Gastrocnemius medialis (tissue), 4 donors: Measurements from ENCODE around the gene TEKT5. TPM values are rescaled to one million over a fixed set of nuclear protein-coding genes. Genes with fewer than 3 reads are reported as not detected.
"Not testable (repeated sequence)": the region's sequence is repeated elsewhere in the genome, so short reads cannot be mapped to it uniquely, and the experiment has no call there.

Experiments
- ATAC-seq, 2 donors: fragments of 150-250 bp; one replicate each; pipeline ENCODE4 v1.9.1; 2016
- DNase-seq, 2 donors: peaks; one replicate each; pipeline ENCODE4 v3.0.0-alpha.2; 2019
- H3K27ac ChIP-seq, 4 donors: fragments of 200-600 bp; sonication (generic); 1 replicate in 1 of 4; 2 replicates in 3 of 4; pipeline ENCODE4 v1.5.1; 2016 to 2018; ENCODE audit warnings: mild to moderate bottlenecking in 2 of 4, moderate library complexity in 1 of 4
- H3K27me3 ChIP-seq, 3 donors: fragments of 200-600 bp; sonication (generic) in 2 of 3; 1 replicate in 1 of 3; 2 replicates in 2 of 3; pipeline versions ENCODE4 v1.5.1 to v1.6.0; 2016 to 2019; ENCODE audit warnings: mild to moderate bottlenecking in 1 of 3, moderate library complexity in 1 of 3
- H3K36me3 ChIP-seq, 2 donors: fragments of 200-600 bp; sonication (generic) in 1 of 2; one replicate each; pipeline ENCODE4 v1.5.1; 2017 to 2018
- H3K4me1 ChIP-seq, 2 donors: fragments of 200-600 bp; sonication (generic) in 1 of 2; one replicate each; pipeline ENCODE4 v1.5.1; 2016 to 2017; ENCODE audit warnings: mild to moderate bottlenecking in 2 of 2
- H3K4me3 ChIP-seq, 4 donors: fragments of 200-600 bp; sonication (generic) in 3 of 4; 1 replicate in 1 of 4; 2 replicates in 3 of 4; pipeline ENCODE4 v1.5.1; 2016 to 2019; ENCODE audit warnings: mild to moderate bottlenecking in 2 of 4
- H3K9me3 ChIP-seq, 3 donors: fragments of 200-600 bp; sonication (generic) in 2 of 3; 1 replicate in 1 of 3; 2 replicates in 2 of 3; pipeline ENCODE4 v1.5.1; 2016 to 2019
- POLR2A ChIP-seq, 2 donors: fragments of 450-650 bp; IDR thresholded peaks; one replicate each; pipeline ENCODE4 v1.6.1; 2017; ENCODE audit warnings: antibody characterized with exemption in 2 of 2, mild to moderate bottlenecking in 2 of 2, moderate library complexity in 2 of 2
- in situ Hi-C, 4 donors: fragments of 200-750 bp; cut with MboI; loops; one replicate each; pipeline versions ENCODE4 v1.15.0 to v1.8.0; 2017; ENCODE audit warnings: low sequenced_read_pairs in 4 of 4
- intact Hi-C: fragments of 100-400 bp; cut with DNase I; formaldehyde crosslinking; loops from one replicate; pipeline ENCODE4 v1.15.1; 2023; ENCODE audit warnings: low total_unique reads
- total RNA-seq, 4 donors: library from RNA; depleted of rRNA; stranded (reverse); fragments of >200 nt; gene quantifications; one replicate each; pipeline versions ENCODE4 v1.1.0 to v1.2.3, GENCODE V29; 2016
- TF ChIP-seq, protein P1 (sequence below), 5 experiments: fragments of 450-650 bp in 3 of 5; fragments of 200-600 bp in 2 of 5; sonication (generic) in 2 of 5; IDR thresholded peaks in 4 of 5; conservative IDR thresholded peaks in 1 of 5; 1 replicate in 4 of 5; 2 replicates in 1 of 5; pipeline ENCODE4 v1.5.1; 2016 to 2019; ENCODE audit warnings: antibody characterized with exemption in 5 of 5, mild to moderate bottlenecking in 3 of 5, moderate library complexity in 3 of 5

The TEKT5 gene
- total RNA-seq, 4 donors from 2014 or later: not detected

DNA sequence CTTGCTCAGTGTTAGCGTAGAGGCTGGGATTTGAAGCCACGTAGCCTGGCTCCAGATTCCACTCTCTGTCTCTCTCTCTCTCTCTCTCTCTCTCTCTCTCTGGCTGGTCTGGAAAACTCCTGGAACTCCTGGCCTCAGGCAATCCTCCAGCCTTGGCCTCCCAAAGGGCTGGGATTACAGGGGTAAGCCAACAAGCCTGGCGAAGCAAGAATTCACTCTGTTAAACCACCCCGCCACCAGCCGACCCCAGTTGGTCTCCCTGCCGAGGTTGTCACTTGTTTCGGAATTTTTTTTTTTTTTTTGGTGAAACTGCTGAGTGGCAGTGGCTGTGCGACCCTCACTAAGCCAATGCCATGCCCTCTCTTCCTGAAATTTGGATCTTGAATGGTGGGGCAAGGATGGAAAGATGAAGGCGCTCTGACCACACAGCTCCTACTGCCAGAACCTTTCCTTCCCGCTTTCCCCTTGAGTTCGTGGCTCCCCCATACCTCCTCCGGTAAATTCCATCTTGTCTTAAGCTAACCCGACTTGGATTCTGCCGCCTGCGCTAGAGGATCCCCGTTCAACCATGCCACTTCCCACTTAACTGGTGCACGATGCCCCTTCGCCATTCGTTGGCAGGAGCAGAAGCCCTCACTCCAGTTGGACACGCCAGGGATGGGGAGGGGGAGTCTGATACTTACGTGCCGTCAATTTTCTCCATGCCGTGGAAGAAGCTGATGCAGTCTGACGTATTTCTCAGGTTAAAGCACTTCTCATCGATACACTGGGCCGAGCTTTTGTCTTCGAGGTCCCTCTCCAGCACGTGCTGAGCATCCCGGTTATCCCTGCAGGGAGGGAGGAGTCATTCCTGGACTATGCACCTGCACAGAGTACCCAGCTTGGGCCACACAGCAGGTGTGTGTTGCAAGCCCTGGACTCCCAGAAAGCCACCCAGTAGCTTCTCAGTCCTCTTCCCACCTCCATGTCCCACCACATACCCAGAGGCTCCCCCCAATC, 13.1 kb downstream of the TEKT5 start:
- no peak for TF ChIP-seq POLR2A (IDR thresholded peaks at IDR 0.05)
- TF ChIP-seq, protein P1, sequence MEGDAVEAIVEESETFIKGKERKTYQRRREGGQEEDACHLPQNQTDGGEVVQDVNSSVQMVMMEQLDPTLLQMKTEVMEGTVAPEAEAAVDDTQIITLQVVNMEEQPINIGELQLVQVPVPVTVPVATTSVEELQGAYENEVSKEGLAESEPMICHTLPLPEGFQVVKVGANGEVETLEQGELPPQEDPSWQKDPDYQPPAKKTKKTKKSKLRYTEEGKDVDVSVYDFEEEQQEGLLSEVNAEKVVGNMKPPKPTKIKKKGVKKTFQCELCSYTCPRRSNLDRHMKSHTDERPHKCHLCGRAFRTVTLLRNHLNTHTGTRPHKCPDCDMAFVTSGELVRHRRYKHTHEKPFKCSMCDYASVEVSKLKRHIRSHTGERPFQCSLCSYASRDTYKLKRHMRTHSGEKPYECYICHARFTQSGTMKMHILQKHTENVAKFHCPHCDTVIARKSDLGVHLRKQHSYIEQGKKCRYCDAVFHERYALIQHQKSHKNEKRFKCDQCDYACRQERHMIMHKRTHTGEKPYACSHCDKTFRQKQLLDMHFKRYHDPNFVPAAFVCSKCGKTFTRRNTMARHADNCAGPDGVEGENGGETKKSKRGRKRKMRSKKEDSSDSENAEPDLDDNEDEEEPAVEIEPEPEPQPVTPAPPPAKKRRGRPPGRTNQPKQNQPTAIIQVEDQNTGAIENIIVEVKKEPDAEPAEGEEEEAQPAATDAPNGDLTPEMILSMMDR (IDR thresholded peaks at IDR 0.05 in 4 of 5, conservative IDR thresholded peaks at IDR 0.05 in 1 of 5): no peak
- no peaks in the 10 kb centered on the region for H3K36me3 ChIP-seq
- no peaks in the 10 kb centered on the region for H3K27me3 ChIP-seq
- intact Hi-C loops (no loop called here), in situ Hi-C loops (no loop called here)
- no peak overlapping the region for H3K4me3 ChIP-seq
- no peaks in the 10 kb centered on the region for H3K4me1 ChIP-seq
- DNase-seq: no peak
- no peak overlapping the region for H3K27ac ChIP-seq
- ATAC-seq: no peak
- H3K9me3 ChIP-seq: no peaks in the 10 kb centered on the region

- Histone ChIP-seq H3K36me3 (no peaks in the 10 kb centered on the region), H3K9me3 (no peaks in the 10 kb centered on the region), H3K27me3 (no peaks in the 10 kb centered on the region), H3K4me3 (no peak overlapping the region), H3K4me1 (no peaks in the 10 kb centered on the region), H3K27ac (no peak overlapping the region)
- ATAC-seq (no peak), DNase-seq (no peak)
- no peak for TF ChIP-seq POLR2A (IDR thresholded peaks at IDR 0.05)
- TF ChIP-seq, protein P1 (IDR thresholded peaks at IDR 0.05 in 4 of 5, conservative IDR thresholded peaks at IDR 0.05 in 1 of 5): no peak
- in situ Hi-C loops (no loop called here), intact Hi-C loops (no loop called here)
Measured at GRCh38 chr16:10679921-10680320, 14.8 kb downstream of the TEKT5 start.

DNA sequence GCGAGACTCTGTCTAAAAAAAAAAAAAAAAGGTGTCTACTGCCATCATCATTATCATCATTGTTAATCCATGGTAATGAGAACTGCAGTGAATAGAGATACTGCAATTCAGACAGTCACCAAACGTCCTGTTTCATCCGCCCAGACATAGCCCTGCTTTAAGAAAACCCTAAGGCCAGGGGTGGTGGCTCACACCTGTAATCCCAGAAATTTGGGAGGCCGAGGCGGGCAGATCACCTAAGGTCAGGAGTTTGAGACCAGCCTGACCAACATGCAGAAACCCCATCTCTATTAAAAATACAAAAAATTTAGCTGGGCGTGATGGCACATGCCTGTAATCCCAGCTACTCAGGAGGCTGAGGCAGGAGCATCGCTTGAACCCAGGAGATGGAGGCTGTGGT, 15.3 kb downstream of the TEKT5 start:
- in situ Hi-C loops, H3K4me3 ChIP-seq, H3K27me3 ChIP-seq, ATAC-seq, intact Hi-C loops, H3K9me3 ChIP-seq, H3K36me3 ChIP-seq, DNase-seq, H3K27ac ChIP-seq, H3K4me1 ChIP-seq: not testable (repeated sequence)

DNA sequence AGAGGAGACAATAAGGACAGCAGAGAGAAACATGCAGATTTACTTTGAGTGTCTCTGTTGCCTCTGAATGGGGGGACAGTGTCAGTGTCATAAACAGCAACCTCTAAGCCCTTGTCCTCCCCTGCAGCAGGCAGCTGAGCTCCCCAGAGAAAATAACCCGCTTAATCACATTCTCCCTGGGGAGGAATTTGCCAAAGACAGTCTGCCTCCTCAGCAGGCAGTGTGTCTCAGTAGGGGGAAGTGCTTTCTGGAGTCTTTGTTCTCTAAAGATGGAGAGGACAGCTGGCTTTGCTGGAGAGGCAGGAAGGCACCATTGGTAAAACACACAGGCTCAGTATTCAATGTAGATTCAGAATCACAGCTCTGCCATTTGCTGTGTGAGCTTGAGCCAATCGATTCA, 16.1 kb downstream of the TEKT5 start:
- DNase-seq (no peak), ATAC-seq (no peak)
- no peaks in the 10 kb centered on the region for H3K27me3 ChIP-seq
- intact Hi-C loops (no loop called here), in situ Hi-C loops (no loop called here)
- H3K36me3 ChIP-seq: no peaks in the 10 kb centered on the region
- no peak overlapping the region for H3K27ac ChIP-seq
- TF ChIP-seq POLR2A (IDR thresholded peaks at IDR 0.05): no peak
- TF ChIP-seq, protein P1 (IDR thresholded peaks at IDR 0.05 in 4 of 5, conservative IDR thresholded peaks at IDR 0.05 in 1 of 5): no peak
- no peak overlapping the region for H3K4me3 ChIP-seq
- H3K9me3 ChIP-seq: no peaks in the 10 kb centered on the region
- H3K4me1 ChIP-seq: no peaks in the 10 kb centered on the region

DNA sequence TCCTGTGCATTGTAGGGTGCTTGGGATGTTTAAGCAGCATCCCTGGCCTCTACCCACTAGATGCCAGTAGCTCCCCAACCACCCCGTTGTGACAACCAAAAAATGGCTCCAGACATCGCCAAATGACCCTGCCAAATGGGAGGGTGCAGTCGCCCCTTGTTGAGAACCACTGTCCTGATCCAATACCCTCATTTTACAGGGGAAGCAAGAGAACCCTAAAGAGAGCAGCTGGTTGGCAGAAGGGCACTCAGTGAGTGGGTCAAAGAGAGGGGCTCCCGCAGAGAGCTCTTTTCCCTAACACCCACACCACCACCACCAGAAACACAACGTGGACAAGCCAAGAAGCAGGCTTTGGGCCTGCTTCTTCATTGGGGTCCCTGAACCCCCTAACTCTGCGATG, 18.4 kb downstream of the TEKT5 start:
- DNase-seq (no peak), ATAC-seq (no peak)
- H3K4me3 ChIP-seq: no peak overlapping the region
- TF ChIP-seq, protein P1 (IDR thresholded peaks at IDR 0.05 in 4 of 5, conservative IDR thresholded peaks at IDR 0.05 in 1 of 5): no peak
- no peak for TF ChIP-seq POLR2A (IDR thresholded peaks at IDR 0.05)
- H3K36me3 ChIP-seq: no peaks in the 10 kb centered on the region
- no peak overlapping the region for H3K27ac ChIP-seq
- no peaks in the 10 kb centered on the region for H3K4me1 ChIP-seq
- H3K9me3 ChIP-seq: no peaks in the 10 kb centered on the region
- in situ Hi-C loops (no loop called here), intact Hi-C loops (no loop called here)
- no peaks in the 10 kb centered on the region for H3K27me3 ChIP-seq
